Measurements from ENCODE around the gene LRG1. TPM values are rescaled to one million over a fixed set of nuclear protein-coding genes. Genes with fewer than 3 reads are reported as not detected.

Gene LRG1
- total and polyA plus RNA-seq, 9 of the 15 experiments (the other 6 are each of a cell fraction or from before 2014, with no cell fraction given): 1.5 to 11.9 (median 8.7) TPM

DNA sequence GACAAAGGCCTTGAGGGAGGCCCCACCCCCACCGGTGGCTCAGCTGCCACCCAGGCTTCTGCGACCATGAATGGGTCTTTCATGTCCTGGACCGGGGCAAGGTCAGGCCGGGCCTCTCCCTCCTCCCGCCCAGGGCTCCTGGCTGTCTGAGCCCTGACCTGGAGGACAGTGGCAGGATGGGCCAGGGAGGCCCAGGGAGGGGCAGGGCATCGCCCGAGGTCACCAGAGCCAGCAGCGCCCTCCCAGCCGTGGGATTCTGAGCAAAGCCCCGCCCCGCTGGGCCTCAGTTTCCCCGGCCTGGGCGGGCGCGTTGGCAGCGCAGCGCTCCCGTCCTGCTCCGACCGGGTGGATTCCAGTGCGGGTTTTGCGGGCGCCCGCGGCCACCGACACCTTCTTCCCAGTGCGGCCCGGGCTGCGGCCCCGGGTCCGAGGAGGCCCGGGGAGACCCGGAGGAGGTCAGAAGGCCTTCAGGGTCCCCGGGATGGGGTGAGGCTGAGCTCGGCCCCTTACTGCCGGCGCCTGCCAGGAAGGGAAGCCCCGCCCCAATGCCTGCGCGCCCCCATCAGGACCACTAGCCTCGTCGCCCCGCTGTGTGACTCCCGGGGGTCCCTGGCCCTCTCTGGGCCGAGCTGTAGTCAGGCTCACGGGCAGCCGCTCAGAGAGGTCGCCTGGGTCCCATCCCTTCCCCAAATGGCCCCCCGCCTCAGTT, 44.3 kb upstream of the LRG1 start (continued):
- TF ChIP-seq RBM14 (IDR thresholded peaks at IDR 0.05; ENCODE audit: borderline replicate concordance, insufficient read depth, low read depth, low read length) (no peak), ZFX (CRISPR knock-in tag; IDR thresholded peaks at IDR 0.05) (peak; percentile 46), CCNT2 (IDR thresholded peaks at IDR 0.05; ENCODE audit: borderline replicate concordance, extremely low read depth, insufficient read length, low read depth, low read length) (no peak), DACH1 (IDR thresholded peaks at IDR 0.05; ENCODE audit: partially characterized antibody) (no peak), SMAD3 (CRISPR knock-in tag; conservative IDR thresholded peaks at IDR 0.05) (no peak), COPS2 (conservative IDR thresholded peaks at IDR 0.05) (no peak), ADNP (tag; IDR thresholded peaks at IDR 0.05) (peak; percentile 55; the same call in 1 of the 2 replicates), TCF3 (CRISPR knock-in tag; IDR thresholded peaks at IDR 0.05) (no peak), ELF1 (tag; IDR thresholded peaks at IDR 0.05) (no peak), ZNF583 (CRISPR knock-in tag; IDR thresholded peaks at IDR 0.05) (no peak), KHSRP (IDR thresholded peaks at IDR 0.05) (no peak), ARID1B (IDR thresholded peaks at IDR 0.05) (no peak), ZFP91 (CRISPR knock-in tag; IDR thresholded peaks at IDR 0.05) (no peak), CHD4 (IDR thresholded peaks at IDR 0.05; ENCODE audit: insufficient read depth, insufficient replicate concordance, low read depth, low read length, poor library complexity, severe bottlenecking) (no peak), CBX5 (IDR thresholded peaks at IDR 0.05; ENCODE audit: borderline replicate concordance, low read depth) (no peak)
- TF ChIP-seq, protein P1, sequence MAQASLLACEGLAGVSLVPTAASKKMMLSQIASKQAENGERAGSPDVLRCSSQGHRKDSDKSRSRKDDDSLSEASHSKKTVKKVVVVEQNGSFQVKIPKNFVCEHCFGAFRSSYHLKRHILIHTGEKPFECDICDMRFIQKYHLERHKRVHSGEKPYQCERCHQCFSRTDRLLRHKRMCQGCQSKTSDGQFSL (CRISPR knock-in tag; IDR thresholded peaks at IDR 0.05): peak; percentile 23
- TF ChIP-seq, protein P1 (tag; IDR thresholded peaks at IDR 0.05): no peak
- TF ChIP-seq, protein P2, sequence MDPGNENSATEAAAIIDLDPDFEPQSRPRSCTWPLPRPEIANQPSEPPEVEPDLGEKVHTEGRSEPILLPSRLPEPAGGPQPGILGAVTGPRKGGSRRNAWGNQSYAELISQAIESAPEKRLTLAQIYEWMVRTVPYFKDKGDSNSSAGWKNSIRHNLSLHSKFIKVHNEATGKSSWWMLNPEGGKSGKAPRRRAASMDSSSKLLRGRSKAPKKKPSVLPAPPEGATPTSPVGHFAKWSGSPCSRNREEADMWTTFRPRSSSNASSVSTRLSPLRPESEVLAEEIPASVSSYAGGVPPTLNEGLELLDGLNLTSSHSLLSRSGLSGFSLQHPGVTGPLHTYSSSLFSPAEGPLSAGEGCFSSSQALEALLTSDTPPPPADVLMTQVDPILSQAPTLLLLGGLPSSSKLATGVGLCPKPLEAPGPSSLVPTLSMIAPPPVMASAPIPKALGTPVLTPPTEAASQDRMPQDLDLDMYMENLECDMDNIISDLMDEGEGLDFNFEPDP (CRISPR knock-in tag; IDR thresholded peaks at IDR 0.05): no peak
- TF ChIP-seq, protein P3, sequence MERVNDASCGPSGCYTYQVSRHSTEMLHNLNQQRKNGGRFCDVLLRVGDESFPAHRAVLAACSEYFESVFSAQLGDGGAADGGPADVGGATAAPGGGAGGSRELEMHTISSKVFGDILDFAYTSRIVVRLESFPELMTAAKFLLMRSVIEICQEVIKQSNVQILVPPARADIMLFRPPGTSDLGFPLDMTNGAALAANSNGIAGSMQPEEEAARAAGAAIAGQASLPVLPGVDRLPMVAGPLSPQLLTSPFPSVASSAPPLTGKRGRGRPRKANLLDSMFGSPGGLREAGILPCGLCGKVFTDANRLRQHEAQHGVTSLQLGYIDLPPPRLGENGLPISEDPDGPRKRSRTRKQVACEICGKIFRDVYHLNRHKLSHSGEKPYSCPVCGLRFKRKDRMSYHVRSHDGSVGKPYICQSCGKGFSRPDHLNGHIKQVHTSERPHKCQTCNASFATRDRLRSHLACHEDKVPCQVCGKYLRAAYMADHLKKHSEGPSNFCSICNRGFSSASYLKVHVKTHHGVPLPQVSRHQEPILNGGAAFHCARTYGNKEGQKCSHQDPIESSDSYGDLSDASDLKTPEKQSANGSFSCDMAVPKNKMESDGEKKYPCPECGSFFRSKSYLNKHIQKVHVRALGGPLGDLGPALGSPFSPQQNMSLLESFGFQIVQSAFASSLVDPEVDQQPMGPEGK (CRISPR knock-in tag; IDR thresholded peaks at IDR 0.05; ENCODE audit: borderline replicate concordance): no peak
- TF ChIP-seq, protein P4, sequence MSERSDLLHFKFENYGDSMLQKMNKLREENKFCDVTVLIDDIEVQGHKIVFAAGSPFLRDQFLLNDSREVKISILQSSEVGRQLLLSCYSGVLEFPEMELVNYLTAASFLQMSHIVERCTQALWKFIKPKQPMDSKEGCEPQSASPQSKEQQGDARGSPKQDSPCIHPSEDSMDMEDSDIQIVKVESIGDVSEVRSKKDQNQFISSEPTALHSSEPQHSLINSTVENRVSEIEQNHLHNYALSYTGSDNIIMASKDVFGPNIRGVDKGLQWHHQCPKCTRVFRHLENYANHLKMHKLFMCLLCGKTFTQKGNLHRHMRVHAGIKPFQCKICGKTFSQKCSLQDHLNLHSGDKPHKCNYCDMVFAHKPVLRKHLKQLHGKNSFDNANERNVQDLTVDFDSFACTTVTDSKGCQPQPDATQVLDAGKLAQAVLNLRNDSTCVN (CRISPR knock-in tag; IDR thresholded peaks at IDR 0.05): no peak
